Ovary (tissue), 9 donors: Measurements from ENCODE around the gene GRAMD1B. TPM values are rescaled to one million over a fixed set of nuclear protein-coding genes. Genes with fewer than 3 reads are reported as not detected.

Source experiments
- DNase-seq, 5 donors: peaks; one replicate each; pipeline ENCODE4 v3.0.0-alpha.2; 2019 to 2020
- H3K27ac ChIP-seq, 2 donors: fragments of 200-600 bp; one replicate each; pipeline versions ENCODE4 v1.5.1 to v1.8.0; 2019 to 2022
- H3K27me3 ChIP-seq: fragments of 200-600 bp; one replicate; pipeline ENCODE4 v1.8.0; 2022
- H3K36me3 ChIP-seq: fragments of 200-600 bp; sonication (generic); one replicate; pipeline ENCODE4 v1.5.1; 2019
- H3K4me1 ChIP-seq: one replicate; pipeline ENCODE4 v1.8.1; 2013; ENCODE audit warnings: mild to moderate bottlenecking, moderate library complexity; ENCODE audit not compliant: insufficient read depth
- H3K4me3 ChIP-seq: fragments of 200-600 bp; sonication (generic); one replicate; pipeline ENCODE4 v1.5.1; 2017
- H3K9me3 ChIP-seq, 2 donors: fragments of 200-600 bp in 1 of 2; sonication (generic) in 1 of 2; one replicate each; pipeline versions ENCODE4 v1.5.1 to v1.8.1; 2013 to 2019; ENCODE audit warnings: mild to moderate bottlenecking in 1 of 2, moderate library complexity in 1 of 2
- EP300 ChIP-seq: sonication (generic); formaldehyde crosslinking; IDR thresholded peaks from one replicate; pipeline ENCODE4 v1.6.1; 2017; ENCODE audit warnings: antibody characterized with exemption
- POLR2A ChIP-seq: fragments of 450-650 bp; IDR thresholded peaks from one replicate; pipeline ENCODE4 v1.6.1; 2017; ENCODE audit warnings: antibody characterized with exemption, mild to moderate bottlenecking, moderate library complexity
- WGBS, 3 donors: extraction: QIAGEN DNeasy Blood & Tissue Kit in 1 of 3; methylation state at CpG; one replicate each; pipeline versions ENCODE4 v1.1.5 to v1.1.7; 2013 to 2017; 5-methylcytosine and 5-hydroxymethylcytosine counted together
- intact Hi-C, 4 donors: fragments of 100-400 bp; cut with DNase I; formaldehyde crosslinking; loops; one replicate each; pipeline versions ENCODE4 v1.11.0 to v1.15.1; 2022 to 2023
- polyA plus RNA-seq, 2 donors: library from polyadenylated mRNA; stranded (reverse); fragments of 200-250 nt in 1 of 2; fragments of 350-450 nt in 1 of 2; fragmentation: Illumina TruSeq in 1 of 2; extraction: RNeasy Lipid Tissue Mini Kit (QIAGEN cat#74804) in 1 of 2; gene quantifications; one replicate each; pipeline ENCODE4 v1.2.3, GENCODE V29; 2013 to 2014
- total RNA-seq, 7 donors: library from RNA; depleted of rRNA in 2 of 7; stranded (reverse); fragments of >200 nt in 2 of 7; fragmentation: NEBNext Ultra II Directional in 3 of 7; extraction: Animal tissue kit (Norgen Biotek cat#: 25700) in 3 of 7; gene quantifications; one replicate each; pipeline versions ENCODE4 v1.1.0 to v1.2.4, GENCODE V29; 2016 to 2023
- TF ChIP-seq, protein P1 (sequence below), 3 donors: fragments of 450-650 bp in 2 of 3; fragments of 200-600 bp in 1 of 3; IDR thresholded peaks; one replicate each; pipeline versions ENCODE4 v1.5.1 to v1.8.0; 2016 to 2022; ENCODE audit warnings: antibody characterized with exemption in 3 of 3, mild to moderate bottlenecking in 1 of 3
- donor health status: DM: no; HTN: no; CAD: no; lungs with moderate emphysema.
- donor health status: DM: no; HTN: no; CAD: no.
- donor health status: Bipolar disorder and iron deficiency.
- donor health status: DM: yes; HTN: yes; CAD: no.
- donor health status: DM: no; HTN: no; CAD: no.
- donor health status: DM: yes; HTN: yes; CAD: no.

GRAMD1B gene
- total and polyA plus RNA-seq, 9 donors = 10.8 to 185 (median 25.4) TPM

DNA sequence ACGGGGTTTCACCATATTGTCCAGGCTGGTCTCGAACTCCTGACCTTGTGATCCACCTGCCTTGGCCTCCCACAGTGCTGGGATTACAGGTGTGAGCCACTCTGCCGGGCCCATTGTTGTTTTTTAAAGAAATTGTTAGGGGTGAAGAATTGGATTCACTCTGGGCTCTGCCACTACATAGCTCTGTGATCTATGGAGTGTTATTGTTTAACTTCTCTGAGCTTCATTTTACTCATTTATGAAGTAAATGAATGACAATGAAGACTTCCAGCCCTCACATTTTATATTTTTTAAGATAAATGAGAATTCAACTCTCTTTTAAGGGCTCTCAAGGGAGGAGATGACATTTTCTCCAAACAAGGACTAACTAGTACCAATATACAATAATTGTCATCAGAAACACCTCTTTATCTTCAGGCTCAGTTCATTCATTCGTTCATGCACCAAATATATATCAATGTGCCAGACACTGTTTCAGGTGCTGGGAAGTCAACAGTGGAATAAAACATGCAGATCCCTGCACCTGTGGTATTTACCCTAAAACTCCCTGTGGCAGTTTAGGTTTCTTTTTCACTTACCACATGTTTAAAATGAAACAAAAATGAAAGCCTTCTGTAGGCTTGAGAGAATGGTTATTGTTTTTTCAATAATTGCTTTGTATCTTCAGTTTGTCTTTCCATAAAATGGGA lies 23.5 kb upstream of the GRAMD1B start:
- Histone ChIP-seq H3K4me1 (no peaks in the 10 kb centered on the region), H3K4me3 (no peak overlapping the region), H3K36me3 (no peaks in the 10 kb centered on the region), H3K9me3 (no peaks in the 10 kb centered on the region), H3K27me3 (no peaks in the 10 kb centered on the region), H3K27ac (no peak overlapping the region)
- DNase-seq = no peak
- intact Hi-C loops = loop anchor here (2.0 to 10.0 kb wide), 3 partner anchors 68 to 72 kb away; no protein-coding TSS in a partner anchor
- 64 to 73% (median 65%) methylated on average over 4 of the region's 4 CpGs for WGBS, 3 donors
- TF ChIP-seq POLR2A (no peak), EP300 (no peak)
- TF ChIP-seq, protein P1, sequence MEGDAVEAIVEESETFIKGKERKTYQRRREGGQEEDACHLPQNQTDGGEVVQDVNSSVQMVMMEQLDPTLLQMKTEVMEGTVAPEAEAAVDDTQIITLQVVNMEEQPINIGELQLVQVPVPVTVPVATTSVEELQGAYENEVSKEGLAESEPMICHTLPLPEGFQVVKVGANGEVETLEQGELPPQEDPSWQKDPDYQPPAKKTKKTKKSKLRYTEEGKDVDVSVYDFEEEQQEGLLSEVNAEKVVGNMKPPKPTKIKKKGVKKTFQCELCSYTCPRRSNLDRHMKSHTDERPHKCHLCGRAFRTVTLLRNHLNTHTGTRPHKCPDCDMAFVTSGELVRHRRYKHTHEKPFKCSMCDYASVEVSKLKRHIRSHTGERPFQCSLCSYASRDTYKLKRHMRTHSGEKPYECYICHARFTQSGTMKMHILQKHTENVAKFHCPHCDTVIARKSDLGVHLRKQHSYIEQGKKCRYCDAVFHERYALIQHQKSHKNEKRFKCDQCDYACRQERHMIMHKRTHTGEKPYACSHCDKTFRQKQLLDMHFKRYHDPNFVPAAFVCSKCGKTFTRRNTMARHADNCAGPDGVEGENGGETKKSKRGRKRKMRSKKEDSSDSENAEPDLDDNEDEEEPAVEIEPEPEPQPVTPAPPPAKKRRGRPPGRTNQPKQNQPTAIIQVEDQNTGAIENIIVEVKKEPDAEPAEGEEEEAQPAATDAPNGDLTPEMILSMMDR (IDR thresholded peaks at IDR 0.05) = no peak

DNA sequence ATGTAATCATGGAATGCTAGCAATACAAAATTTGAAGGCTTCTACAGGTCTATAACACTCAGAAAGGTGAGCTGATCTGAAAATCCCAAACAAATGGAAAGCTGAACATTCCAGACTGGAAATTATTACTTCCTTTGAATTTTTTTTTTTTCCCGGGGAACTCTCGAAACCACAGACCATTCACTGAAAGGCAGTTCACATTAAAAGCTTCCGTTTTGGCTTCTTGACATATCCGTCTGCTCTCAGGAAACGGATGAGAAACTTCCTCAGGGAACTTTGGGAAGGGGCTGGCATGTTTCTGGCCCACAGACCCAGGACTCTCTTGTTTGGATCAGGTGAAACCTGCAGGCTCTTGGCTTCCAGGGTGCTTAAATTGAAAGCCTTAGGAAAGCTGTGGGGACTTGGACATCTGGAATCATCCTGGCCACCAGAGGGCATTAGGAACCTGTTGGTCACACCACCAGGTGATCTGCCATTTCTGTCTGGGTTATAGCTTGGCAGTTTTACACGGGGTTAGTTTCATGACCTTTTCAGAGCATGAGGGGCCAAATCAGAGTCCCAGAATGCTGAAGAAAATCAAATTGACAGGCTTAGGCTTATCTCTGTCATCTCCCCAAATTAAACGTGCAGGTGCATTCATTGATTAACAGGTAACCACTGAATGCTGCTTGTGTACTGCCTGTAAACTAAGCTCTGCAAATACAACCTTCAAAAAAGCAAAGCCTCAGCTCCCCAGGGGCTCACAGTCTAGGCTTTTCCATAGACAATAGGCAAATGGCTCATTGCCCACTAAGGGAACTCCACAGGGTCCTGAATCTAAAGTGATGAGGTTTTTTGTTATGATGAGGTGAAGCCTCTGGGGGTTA lies 22.7 kb upstream of the GRAMD1B start:
- no peaks in the 10 kb centered on the region for H3K9me3 ChIP-seq
- no peaks in the 10 kb centered on the region for H3K4me1 ChIP-seq
- H3K27ac ChIP-seq = no peak overlapping the region
- intact Hi-C loops = loop anchor here (2.0 to 10.0 kb wide), 3 partner anchors 67 to 71 kb away; no protein-coding TSS in a partner anchor
- H3K27me3 ChIP-seq = no peaks in the 10 kb centered on the region
- no peak overlapping the region for H3K4me3 ChIP-seq
- WGBS, 3 donors = 4% methylated on average over 7 of the region's 7 CpGs
- H3K36me3 ChIP-seq = no peaks in the 10 kb centered on the region
- no peak for TF ChIP-seq EP300
- TF ChIP-seq, protein P1 (IDR thresholded peaks at IDR 0.05) = peak; percentile 60 to 77 (median 76)
- DNase-seq = peak; percentile 58 to 79 (median 69)

DNA sequence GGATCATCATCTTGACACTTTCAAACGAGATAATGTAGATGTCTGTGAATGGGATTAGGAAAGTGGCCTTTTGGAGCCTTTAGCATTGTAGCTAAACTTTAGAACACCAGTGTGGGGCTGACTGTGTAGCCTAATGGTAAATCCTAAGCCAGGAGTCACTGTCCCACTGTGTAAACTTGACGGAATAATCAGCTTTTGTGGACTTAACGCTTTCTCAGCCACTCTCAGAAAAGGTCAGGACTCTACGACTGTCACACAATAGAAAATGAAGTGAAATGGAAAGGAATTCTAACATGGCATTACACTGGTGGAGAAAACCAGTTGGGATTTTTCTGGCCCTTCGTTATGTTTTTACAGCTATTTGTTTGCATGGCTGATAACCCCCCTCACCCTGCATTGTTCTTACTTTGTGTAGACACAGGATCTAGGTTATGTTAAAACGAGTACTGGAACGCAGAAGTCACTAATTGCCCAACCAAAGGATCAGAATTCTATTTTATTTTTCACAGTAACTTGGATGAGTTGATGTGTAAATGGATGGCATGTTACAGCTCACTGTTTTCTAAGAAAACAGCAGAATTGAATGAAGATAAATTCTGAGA lies 22.0 kb upstream of the GRAMD1B start:
- Histone ChIP-seq H3K27me3 (no peaks in the 10 kb centered on the region), H3K4me3 (no peak overlapping the region), H3K4me1 (no peaks in the 10 kb centered on the region), H3K27ac (no peak overlapping the region), H3K36me3 (no peaks in the 10 kb centered on the region), H3K9me3 (no peaks in the 10 kb centered on the region)
- 45 to 51% (median 47%) methylated on average over 7 of the region's 7 CpGs for WGBS, 3 donors
- DNase-seq = no peak
- intact Hi-C loops = loop anchor here (2.0 to 10.0 kb wide), 3 partner anchors 67 to 71 kb away; no protein-coding TSS in a partner anchor
- no peak for TF ChIP-seq POLR2A
- no peak for TF ChIP-seq EP300
- TF ChIP-seq, protein P1 (IDR thresholded peaks at IDR 0.05) = no peak

DNA sequence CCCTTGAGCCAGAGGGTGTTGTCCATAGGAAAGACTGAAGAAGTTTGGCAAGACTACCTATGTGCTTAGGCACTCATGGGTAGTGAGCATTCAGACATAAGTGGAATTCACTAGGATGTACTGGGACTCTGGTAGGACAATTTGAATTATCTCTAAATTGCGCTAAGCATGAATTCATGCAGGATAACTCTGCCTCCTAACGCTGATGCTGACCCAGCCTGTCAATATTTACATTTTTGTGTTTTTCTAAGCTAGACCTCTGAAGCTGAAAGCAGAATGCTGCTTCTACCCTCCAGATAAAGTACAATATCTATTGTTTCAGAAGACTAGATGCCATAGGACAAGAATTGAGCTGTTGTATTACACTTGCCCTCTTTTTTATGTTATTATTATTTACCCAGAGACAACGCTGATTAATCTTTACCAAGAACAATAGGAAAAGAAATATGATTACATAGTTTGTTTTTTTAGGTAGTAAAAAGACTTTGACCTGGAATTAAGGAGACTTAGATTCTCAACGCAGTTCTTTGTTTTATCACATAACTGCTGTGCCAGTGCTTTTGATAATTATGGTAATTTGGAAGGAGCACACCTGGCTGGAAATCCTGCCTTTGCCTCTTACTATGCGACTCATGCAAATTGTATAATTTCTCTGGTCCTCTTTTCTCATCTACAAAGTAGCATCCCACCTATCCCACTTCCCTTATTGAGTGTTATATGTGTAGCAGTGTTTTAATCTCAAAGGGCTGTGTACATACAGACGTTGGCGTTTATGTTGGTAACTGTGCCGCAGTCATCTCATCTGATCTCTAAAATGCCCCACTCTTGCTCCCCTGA lies 21.2 kb upstream of the GRAMD1B start:
- Histone ChIP-seq H3K4me1 (no peaks in the 10 kb centered on the region), H3K4me3 (no peak overlapping the region), H3K27me3 (no peaks in the 10 kb centered on the region), H3K27ac (no peak overlapping the region), H3K36me3 (no peaks in the 10 kb centered on the region), H3K9me3 (no peaks in the 10 kb centered on the region)
- intact Hi-C loops = loop anchor here in 3 of 4 donors (5.0 to 10.0 kb wide), 2 partner anchors 66 to 68 kb away; no protein-coding TSS in a partner anchor
- WGBS, 3 donors = 46 to 64% (median 50%) methylated on average over 8 of the region's 8 CpGs
- TF ChIP-seq EP300 (no peak), POLR2A (no peak)
- TF ChIP-seq, protein P1 (IDR thresholded peaks at IDR 0.05) = no peak
- DNase-seq = no peak
